Chondrocyte (in vitro differentiated cells): ENCODE measurements around the gene DIP2C. TPM values are rescaled to one million over a fixed set of nuclear protein-coding genes. Genes with fewer than 3 reads are reported as not detected.

Experiments used
- DNase-seq: peaks from one replicate; pipeline ENCODE4 v3.0.0; 2021; ENCODE audit warnings: mixed read lengths, low spot score
- H3K27ac Mint-ChIP-seq: one replicate; pipeline ENCODE4 v1.8.0; 2021; ENCODE audit warnings: mild to moderate bottlenecking, moderate library complexity, mixed read lengths; ENCODE audit not compliant: unreplicated experiment
- H3K27me3 Mint-ChIP-seq: 2 replicates; pipeline ENCODE4 v1.8.0; 2021; ENCODE audit warnings: low read depth, mixed read lengths
- H3K36me3 Mint-ChIP-seq: 2 replicates; pipeline ENCODE4 v1.8.0; 2021; ENCODE audit warnings: low read depth, mixed read lengths
- H3K4me1 Mint-ChIP-seq: 2 replicates; pipeline ENCODE4 v1.8.0; 2021; ENCODE audit warnings: low read depth, mild to moderate bottlenecking, mixed read lengths
- H3K4me3 Mint-ChIP-seq: one replicate; pipeline ENCODE4 v1.8.0; 2021; ENCODE audit warnings: mild to moderate bottlenecking, moderate library complexity, mixed read lengths; ENCODE audit not compliant: unreplicated experiment
- H3K9me3 Mint-ChIP-seq: 2 replicates; pipeline ENCODE4 v1.8.0; 2021; ENCODE audit warnings: low read depth, mixed read lengths
- total RNA-seq: library from RNA; stranded (reverse); gene quantifications from 3 replicates; pipeline ENCODE4 v1.2.1, GENCODE V29; 2021
- TF ChIP-seq, protein P1 (sequence below): fragments of 200-600 bp; sonication (generic); IDR thresholded peaks from 2 replicates; pipeline ENCODE4 v1.5.0; 2021; ENCODE audit warnings: antibody characterized with exemption, mild to moderate bottlenecking, moderate library complexity

The DIP2C gene
- total RNA-seq, 1 donor from 2014 or later = 47.9 TPM

DNA sequence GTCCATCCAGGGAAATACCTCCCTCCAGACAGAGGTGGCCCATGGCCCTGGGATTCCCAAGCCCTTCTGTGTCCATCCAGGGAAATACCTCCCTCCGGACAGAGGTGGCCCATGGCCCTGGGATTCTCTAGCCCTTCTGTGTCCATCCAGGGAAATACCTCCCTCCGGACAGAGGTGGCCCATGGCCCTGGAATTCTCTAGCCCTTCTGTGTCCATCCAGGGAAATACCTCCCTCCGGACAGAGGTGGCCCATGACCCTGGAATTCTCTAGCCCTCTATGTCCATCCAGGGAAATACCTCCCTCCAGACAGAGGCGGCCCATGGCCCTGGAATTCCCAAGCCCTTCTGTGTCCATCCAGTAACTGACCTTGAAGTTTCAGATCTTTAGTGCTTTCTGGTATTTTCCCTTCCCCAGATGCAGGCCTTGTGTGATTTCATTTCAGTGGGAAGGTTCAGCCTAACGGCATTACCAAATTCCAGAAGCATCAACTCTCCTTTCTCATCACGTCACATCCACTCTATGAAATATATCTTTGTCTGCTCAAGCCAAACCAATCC lies 28.8 kb upstream of the DIP2C start:
- H3K4me1 Mint-ChIP-seq = no peaks in the 10 kb centered on the region
- H3K27me3 Mint-ChIP-seq = peaks cover 2% of the 10 kb centered on the region
- peaks cover 17% of the 10 kb centered on the region for H3K9me3 Mint-ChIP-seq
- no peak overlapping the region for H3K27ac Mint-ChIP-seq
- TF ChIP-seq, protein P1, sequence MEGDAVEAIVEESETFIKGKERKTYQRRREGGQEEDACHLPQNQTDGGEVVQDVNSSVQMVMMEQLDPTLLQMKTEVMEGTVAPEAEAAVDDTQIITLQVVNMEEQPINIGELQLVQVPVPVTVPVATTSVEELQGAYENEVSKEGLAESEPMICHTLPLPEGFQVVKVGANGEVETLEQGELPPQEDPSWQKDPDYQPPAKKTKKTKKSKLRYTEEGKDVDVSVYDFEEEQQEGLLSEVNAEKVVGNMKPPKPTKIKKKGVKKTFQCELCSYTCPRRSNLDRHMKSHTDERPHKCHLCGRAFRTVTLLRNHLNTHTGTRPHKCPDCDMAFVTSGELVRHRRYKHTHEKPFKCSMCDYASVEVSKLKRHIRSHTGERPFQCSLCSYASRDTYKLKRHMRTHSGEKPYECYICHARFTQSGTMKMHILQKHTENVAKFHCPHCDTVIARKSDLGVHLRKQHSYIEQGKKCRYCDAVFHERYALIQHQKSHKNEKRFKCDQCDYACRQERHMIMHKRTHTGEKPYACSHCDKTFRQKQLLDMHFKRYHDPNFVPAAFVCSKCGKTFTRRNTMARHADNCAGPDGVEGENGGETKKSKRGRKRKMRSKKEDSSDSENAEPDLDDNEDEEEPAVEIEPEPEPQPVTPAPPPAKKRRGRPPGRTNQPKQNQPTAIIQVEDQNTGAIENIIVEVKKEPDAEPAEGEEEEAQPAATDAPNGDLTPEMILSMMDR = no peak
- H3K4me3 Mint-ChIP-seq = no peak overlapping the region
- H3K36me3 Mint-ChIP-seq = peaks cover 8% of the 10 kb centered on the region
- DNase-seq = no peak

- TF ChIP-seq, protein P1 = no peak
- H3K4me1 Mint-ChIP-seq = no peaks in the 10 kb centered on the region
- DNase-seq = no peak
- H3K4me3 Mint-ChIP-seq = no peak overlapping the region
- H3K27me3 Mint-ChIP-seq = peaks cover 2% of the 10 kb centered on the region
- no peak overlapping the region for H3K27ac Mint-ChIP-seq
- H3K36me3 Mint-ChIP-seq = peaks cover 8% of the 10 kb centered on the region
- H3K9me3 Mint-ChIP-seq = peaks cover 21% of the 10 kb centered on the region
Observed at GRCh38 chr10:717458-717857, 28.0 kb upstream of the DIP2C start.

- no peak overlapping the region for H3K27ac Mint-ChIP-seq
- no peaks in the 10 kb centered on the region for H3K4me1 Mint-ChIP-seq
- H3K4me3 Mint-ChIP-seq = no peak overlapping the region
- H3K9me3 Mint-ChIP-seq = peaks cover 21% of the 10 kb centered on the region
- H3K36me3 Mint-ChIP-seq = peaks cover 8% of the 10 kb centered on the region
- DNase-seq = no peak
- TF ChIP-seq, protein P1 = no peak
- peaks cover 2% of the 10 kb centered on the region for H3K27me3 Mint-ChIP-seq
Observed at GRCh38 chr10:716821-717220, 27.4 kb upstream of the DIP2C start.

DNA sequence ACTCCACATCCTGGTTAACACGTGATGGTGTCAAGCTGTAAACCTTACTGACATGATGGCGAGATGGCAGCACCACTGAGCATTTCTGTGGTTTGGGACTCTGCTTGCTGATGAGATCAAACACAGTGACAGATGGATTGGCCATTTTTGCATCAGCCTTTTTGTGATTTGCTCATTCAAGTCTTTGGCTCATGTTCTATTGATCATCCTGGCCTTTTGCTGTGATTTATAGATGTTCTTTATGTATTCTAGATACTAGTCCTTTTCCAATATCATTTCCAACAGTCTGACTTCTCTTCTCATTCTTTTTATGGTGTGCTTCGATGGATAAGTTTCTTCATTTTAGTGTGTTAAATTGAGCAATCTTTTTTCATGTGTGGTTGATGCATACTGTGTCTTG lies 24.7 kb upstream of the DIP2C start:
- TF ChIP-seq, protein P1 = no peak
- DNase-seq = no peak
- Mint-ChIP-seq H3K4me3 (no peak overlapping the region), H3K27ac (no peak overlapping the region), H3K27me3 (peaks cover 14% of the 10 kb centered on the region), H3K9me3 (peaks cover 21% of the 10 kb centered on the region), H3K36me3 (peaks cover 8% of the 10 kb centered on the region), H3K4me1 (no peaks in the 10 kb centered on the region)

DNA sequence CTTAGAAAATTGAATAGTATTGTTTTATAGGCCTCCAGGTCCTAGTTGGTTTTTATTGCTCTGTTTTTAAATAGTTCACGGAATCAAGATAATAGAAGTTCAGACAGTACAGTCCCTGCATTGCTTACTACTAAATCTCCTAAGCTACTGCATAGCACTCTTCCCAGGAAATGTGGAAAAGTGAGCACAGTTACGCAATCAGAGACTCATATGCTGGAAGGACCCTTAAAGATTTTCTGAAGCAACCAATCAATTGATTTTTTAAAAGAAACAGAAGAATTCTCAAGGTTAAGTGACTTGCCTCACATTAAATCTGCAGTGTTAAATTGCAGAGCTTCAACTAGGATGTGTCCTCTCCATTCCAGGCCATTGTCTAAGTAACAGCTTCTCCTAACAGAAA lies 23.1 kb upstream of the DIP2C start:
- TF ChIP-seq, protein P1 = no peak
- Mint-ChIP-seq H3K9me3 (peaks cover 21% of the 10 kb centered on the region), H3K36me3 (peaks cover 8% of the 10 kb centered on the region), H3K27ac (no peak overlapping the region), H3K27me3 (peaks cover 20% of the 10 kb centered on the region), H3K4me1 (no peaks in the 10 kb centered on the region), H3K4me3 (no peak overlapping the region)
- no peak for DNase-seq
